Astrocyte (in vitro differentiated cells and primary cell): ENCODE data around the gene ZIC1.

Experiments used
- CTCF ChIP-seq: IDR thresholded peaks from 2 replicates; pipeline ENCODE4 v1.5.1; 2011; ENCODE audit warnings: low read depth, mild to moderate bottlenecking, inconsistent platforms, low read length, moderate library complexity; ENCODE audit not compliant: insufficient read depth
- EZH2 ChIP-seq: IDR thresholded peaks from 2 replicates; pipeline ENCODE4 v1.6.1; 2012; ENCODE audit warnings: mild to moderate bottlenecking, low read length, inconsistent platforms; ENCODE audit not compliant: insufficient read depth

GRCh38 chr3:147424581-147425387 is 15.6 kb downstream of the ZIC1 start:
- TF ChIP-seq CTCF (no peak), EZH2 (no peak)
